HG03469 (cell line): ENCODE results near the gene CIZ1.

ENCODE experiments used
- ATAC-seq: cut with Tn5 transposase; IDR thresholded peaks from one replicate; pipeline ENCODE4 v1.9.1; 2021; ENCODE audit warnings: mild to moderate bottlenecking, moderate library complexity, moderate number of reproducible peaks; ENCODE audit not compliant: unreplicated experiment

CIZ1 gene

GRCh38 chr9:128128836-128129590, 62.4 kb downstream of the CIZ1 start:
- no peak for ATAC-seq

- ATAC-seq, result peak; percentile 39
Measured at GRCh38 chr9:128127990-128128835, 63.2 kb downstream of the CIZ1 start.

DNA sequence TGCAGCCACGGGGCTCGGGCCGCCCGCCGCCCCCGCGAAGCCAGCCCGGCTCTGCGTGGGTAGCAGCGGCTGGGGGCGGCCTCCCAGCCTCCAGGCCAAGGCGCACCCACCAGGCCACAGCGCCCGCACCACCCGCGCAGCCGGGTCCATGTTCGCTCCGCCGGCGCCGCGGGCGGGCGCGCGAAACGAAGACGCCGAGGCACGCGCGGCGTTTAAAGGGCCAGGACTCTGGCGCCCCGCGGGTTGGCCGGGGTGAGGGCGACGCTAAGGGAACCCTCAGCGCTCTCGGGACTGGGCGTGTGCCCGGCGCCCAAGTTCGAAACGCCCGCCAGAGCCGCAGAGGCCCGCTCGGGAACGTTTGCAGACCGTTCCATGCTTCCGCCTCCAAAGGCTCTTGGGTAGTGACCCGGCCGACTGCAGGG, 63.8 kb downstream of the CIZ1 start, which contains the start of gene PTGES2:
Gene PTGES2, minus strand, starts transcription at position 162 of the 422 bp plus-strand sequence. Its CDS starts 12 bp downstream, at position 150.
- ATAC-seq, result peak; percentile 29

GRCh38 chr9:128125580-128126354, 65.6 kb downstream of the CIZ1 start:
- ATAC-seq, result no peak

DNA sequence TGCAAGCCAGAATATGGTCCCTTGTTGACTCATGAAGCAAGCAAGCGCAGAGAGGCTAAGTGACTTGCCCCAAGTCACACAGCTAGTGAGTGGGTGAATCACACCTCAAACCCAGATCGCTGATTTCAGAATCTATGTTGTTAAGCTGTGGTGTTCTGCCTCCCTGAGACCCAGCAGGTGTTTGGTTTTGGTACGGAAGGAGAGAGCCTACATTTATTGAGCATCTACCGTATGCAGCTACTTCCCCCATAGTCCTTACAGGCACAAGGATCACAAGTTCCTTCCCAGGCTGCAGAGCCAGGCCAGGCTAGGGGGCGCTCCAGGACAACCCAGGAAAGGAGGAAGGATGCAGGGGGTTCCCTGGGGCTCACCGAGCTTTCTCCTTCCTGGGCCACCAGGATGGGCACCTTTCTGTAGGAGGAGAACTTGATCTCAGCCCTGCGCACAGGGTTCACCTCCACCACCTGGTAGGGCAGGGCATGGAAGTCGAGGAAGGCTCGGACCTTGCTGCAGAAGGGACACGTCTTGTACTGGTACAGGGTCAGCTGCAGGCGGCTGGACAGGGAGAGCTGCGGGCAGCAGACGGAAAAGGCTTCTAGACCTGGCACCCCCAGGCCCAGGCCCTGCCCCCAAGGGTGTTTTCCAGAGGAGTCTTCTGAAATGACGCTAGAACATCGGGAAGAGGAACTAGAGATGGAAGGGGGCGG, 66.3 kb downstream of the CIZ1 start:
- ATAC-seq, result no peak

GRCh38 chr9:128124451-128124850, 66.9 kb downstream of the CIZ1 start:
- ATAC-seq, result no peak

GRCh38 chr9:128123451-128124080, 67.8 kb downstream of the CIZ1 start:
- ATAC-seq, result no peak

DNA sequence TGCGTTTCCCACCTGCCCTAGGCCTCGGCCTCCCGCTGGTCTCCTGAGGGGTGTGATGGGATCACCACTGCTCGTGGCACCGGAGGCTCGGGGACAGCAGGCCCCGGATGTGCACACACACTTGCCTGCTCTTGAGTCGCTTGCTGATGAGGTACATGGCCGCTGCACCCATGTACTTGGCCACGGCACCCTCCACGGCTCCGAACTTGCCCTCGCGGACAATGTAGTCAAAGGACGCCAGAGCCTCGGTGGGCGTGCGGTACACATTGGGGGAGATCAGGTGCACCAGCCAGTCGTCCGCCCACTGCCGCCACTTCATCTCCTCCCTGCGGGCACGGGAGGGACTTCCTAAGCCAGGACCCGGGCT, 68.6 kb downstream of the CIZ1 start:
- ATAC-seq, result no peak

GRCh38 chr9:128121924-128122808, 69.2 kb downstream of the CIZ1 start:
- ATAC-seq, result no peak

DNA sequence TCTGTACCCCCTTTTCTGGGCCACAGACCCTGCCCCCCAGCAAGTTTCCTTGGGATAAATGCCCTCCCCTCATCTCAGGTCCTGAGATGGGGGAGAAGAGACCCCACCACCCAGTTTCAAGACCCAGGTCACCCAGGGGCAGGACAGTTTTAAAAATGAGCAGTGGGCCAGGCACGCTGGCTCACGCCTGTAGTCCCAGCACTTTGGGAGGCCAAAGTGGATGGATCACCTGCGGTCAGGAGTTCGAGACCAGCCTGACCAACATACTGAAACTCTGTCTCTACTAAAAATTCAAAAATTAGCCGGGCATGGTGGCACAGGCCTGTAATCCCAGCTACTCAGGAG, 69.9 kb downstream of the CIZ1 start:
- no peak for ATAC-seq

DNA sequence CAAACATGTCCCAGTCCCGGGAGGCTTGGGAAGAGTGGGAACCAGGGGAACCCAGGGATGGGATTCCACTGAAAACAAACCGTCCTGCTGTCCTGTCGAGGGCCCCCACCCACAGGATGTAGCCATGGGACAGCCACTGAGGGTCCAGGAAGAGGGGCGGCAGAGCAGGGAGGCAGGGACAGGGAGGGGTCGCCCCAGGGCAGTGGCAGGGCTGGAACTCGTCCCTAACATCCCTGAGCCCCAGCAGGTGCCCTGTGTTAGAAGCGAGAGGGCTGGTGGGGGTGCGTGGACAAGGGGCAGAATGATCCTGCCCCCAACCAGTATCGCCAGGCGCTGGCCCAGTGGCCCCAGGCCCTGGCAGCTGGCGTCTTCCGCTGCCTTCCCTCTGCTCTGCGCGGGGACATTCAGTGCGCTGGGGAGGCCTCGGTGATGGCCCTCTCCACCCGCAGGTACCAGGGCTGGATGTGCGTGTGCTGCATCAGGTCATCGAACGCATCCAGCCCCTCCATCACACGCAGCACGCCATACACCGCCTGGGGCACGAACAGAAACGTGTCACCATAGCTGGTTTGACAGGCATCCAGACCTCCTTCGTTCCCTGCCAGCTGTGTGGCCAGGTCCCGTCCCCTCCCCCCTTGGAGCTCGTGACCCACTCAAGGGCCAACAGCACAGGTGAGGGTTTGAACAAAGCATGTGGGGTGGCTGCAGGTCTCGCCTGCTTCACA, 70.5 kb downstream of the CIZ1 start:
- ATAC-seq, result no peak

GRCh38 chr9:128120061-128120740, 71.2 kb downstream of the CIZ1 start:
- ATAC-seq, result no peak

DNA sequence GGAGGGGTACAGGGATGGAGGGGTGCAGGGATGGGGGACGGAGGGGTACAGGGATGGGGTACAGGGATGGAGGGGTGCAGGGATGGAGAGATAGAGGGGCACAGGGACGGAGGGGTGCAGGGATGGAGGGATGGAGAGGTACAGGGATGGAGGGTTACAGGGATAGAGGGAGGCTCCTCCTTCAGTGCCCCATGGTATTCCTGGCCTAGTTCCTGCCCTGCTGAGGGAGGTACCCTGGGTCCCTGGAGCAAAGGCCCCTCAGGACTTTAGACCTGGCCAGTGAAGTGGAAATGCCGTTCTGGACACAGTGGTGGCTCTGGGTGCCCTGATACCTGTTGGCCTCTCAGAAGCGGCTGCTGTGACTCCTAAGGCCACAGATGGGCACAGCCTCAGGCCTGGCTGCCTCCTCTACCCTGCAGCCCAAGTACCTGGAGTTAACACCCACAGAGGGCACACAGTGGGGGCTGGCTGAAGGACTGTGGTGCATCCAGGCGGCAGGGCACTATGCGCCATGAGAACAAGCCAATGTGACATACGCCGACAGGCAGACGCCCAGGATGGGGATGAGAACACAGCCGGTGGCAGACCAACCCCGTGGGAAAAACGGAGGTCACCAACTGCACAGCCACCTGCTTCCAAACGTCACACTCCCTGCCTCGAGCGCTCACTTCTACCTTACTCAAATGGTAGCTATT, 72.3 kb downstream of the CIZ1 start:
- no peak for ATAC-seq

GRCh38 chr9:128118472-128118857, 72.9 kb downstream of the CIZ1 start:
- no peak for ATAC-seq

DNA sequence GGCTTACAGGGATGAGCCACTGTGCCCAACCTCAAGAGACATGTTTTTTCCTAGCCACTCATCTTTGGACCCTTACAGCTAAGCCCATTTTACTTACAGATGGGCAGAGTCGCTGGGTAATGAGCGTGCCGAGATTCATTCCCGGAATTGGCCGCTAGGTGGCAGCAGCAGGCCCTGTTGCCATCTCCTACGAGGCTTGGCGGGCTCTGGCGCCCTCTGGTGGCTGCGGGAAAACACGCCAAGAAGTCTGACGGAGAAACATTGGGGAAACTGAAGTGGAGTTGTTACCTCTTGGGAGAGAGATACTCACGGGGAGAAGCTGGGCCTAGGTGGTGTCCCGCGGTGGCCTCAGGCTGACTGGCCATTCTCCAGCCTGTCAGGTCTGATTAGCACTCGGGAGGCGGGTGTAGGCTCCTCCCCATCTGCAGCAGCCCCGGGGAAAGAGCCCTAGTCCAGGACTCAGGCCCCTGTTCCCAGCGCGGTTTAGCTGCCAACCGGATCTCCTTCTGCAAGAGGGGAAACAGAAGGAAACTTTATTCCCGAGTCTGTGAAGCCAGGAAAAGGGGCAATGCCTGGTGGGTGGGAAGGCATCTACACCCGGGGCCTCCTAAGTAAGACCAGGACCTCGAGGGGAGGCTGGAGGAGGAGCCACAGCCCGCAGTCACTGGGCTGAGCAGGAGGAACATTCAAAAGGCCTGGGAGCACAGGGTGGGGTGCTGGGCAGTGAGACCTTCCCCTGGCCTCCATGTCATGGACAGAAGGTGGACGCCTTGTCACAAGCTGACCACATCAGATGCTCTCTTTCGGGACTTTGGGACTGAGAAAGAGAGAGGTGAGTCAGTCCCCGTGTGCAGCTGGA, 73.5 kb downstream of the CIZ1 start:
- ATAC-seq, result no peak
